Colonic mucosa (tissue), 4 donors: ENCODE data around the gene PLCH1. TPM values are rescaled to one million over a fixed set of nuclear protein-coding genes. Genes with fewer than 3 reads are reported as not detected.

Source experiments
- DNase-seq: peaks from one replicate; pipeline ENCODE4 v3.0.0-alpha.2; 2020
- H3K27ac ChIP-seq: fragments of 200-600 bp; one replicate; pipeline ENCODE4 v1.8.0; 2021
- H3K27me3 ChIP-seq: fragments of 200-600 bp; one replicate; pipeline ENCODE4 v1.8.0; 2021
- H3K36me3 ChIP-seq: fragments of 200-600 bp; one replicate; pipeline ENCODE4 v1.8.0; 2021
- H3K4me1 ChIP-seq: fragments of 200-600 bp; one replicate; pipeline ENCODE4 v1.8.0; 2021; ENCODE audit warnings: mild to moderate bottlenecking
- H3K4me3 ChIP-seq: fragments of 200-600 bp; one replicate; pipeline ENCODE4 v1.8.0; 2021
- H3K9ac ChIP-seq, 2 donors: one replicate each; pipeline ENCODE4 v1.7.0; 2013; ENCODE audit warnings: control low read depth in 2 of 2, low read depth in 2 of 2, low read length in 2 of 2
- H3K9me3 ChIP-seq: fragments of 200-600 bp; one replicate; pipeline ENCODE4 v1.8.0; 2021
- CTCF ChIP-seq: fragments of 200-600 bp; IDR thresholded peaks from one replicate; pipeline ENCODE4 v1.8.0; 2022; ENCODE audit warnings: antibody characterized with exemption, mild to moderate bottlenecking
- intact Hi-C: fragments of 100-400 bp; cut with DNase I; formaldehyde crosslinking; loops from one replicate; pipeline ENCODE4 v1.14.1; 2022
- total RNA-seq, 2 donors: library from RNA; stranded (reverse); fragmentation: NEBNext Ultra II Directional in 1 of 2; extraction: Animal tissue kit (Norgen Biotek cat#: 25700) in 1 of 2; gene quantifications; one replicate each; pipeline ENCODE4 v1.2.1, GENCODE V29; 2021
- donor health status: healthy.
- donor health status: DM: no; HTN: no; CAD: no.
- donor health status: DM: no; HTN: no; CAD: no.

The PLCH1 gene
- total RNA-seq, 2 donors from 2014 or later, result 8.2 to 11.0 TPM

GRCh38 chr3:155753038-155753639, 8.3 kb upstream of the PLCH1 start:
- Histone ChIP-seq H3K9ac (no peak overlapping the region), H3K27ac (no peak overlapping the region), H3K36me3 (no peaks in the 10 kb centered on the region), H3K27me3 (no peaks in the 10 kb centered on the region), H3K4me1 (no peaks in the 10 kb centered on the region), H3K4me3 (no peak overlapping the region), H3K9me3 (no peaks in the 10 kb centered on the region)
- no peak for DNase-seq
- peak; percentile 21 for TF ChIP-seq CTCF
- intact Hi-C loops, result no loop called here

GRCh38 chr3:155748611-155749365, 3.9 kb upstream of the PLCH1 start:
- intact Hi-C loops, result loop anchor here (10.0 kb wide), 1 partner anchor 106 kb away; the partner anchor contains the start of gene SLC33A1
- Histone ChIP-seq H3K9ac (no peak overlapping the region), H3K4me1 (no peaks in the 10 kb centered on the region), H3K36me3 (no peaks in the 10 kb centered on the region), H3K4me3 (no peak overlapping the region), H3K9me3 (no peaks in the 10 kb centered on the region), H3K27me3 (no peaks in the 10 kb centered on the region), H3K27ac (no peak overlapping the region)
- no peak for DNase-seq
- TF ChIP-seq CTCF, result no peak

GRCh38 chr3:155747946-155748290, 3.0 kb upstream of the PLCH1 start:
- Histone ChIP-seq H3K4me3 (no peak overlapping the region), H3K27me3 (no peaks in the 10 kb centered on the region), H3K9ac (no peak overlapping the region), H3K9me3 (no peaks in the 10 kb centered on the region), H3K36me3 (no peaks in the 10 kb centered on the region), H3K27ac (no peak overlapping the region), H3K4me1 (no peaks in the 10 kb centered on the region)
- TF ChIP-seq CTCF, result no peak
- intact Hi-C loops, result loop anchor here (10.0 kb wide), 1 partner anchor 107 kb away; the partner anchor contains the start of gene SLC33A1
- DNase-seq, result no peak

- no peak overlapping the region for H3K4me3 ChIP-seq
- H3K4me1 ChIP-seq, result no peaks in the 10 kb centered on the region
- H3K27me3 ChIP-seq, result no peaks in the 10 kb centered on the region
- H3K9ac ChIP-seq, result no peak overlapping the region
- no peaks in the 10 kb centered on the region for H3K36me3 ChIP-seq
- no peak overlapping the region for H3K27ac ChIP-seq
- TF ChIP-seq CTCF, result no peak
- intact Hi-C loops, result loop anchor here (10.0 kb wide), 1 partner anchor 107 kb away; the partner anchor contains the start of gene SLC33A1
- no peaks in the 10 kb centered on the region for H3K9me3 ChIP-seq
- no peak for DNase-seq
These were observed 2.5 kb upstream of the PLCH1 start for GRCh38 chr3:155747286-155747945.

- no peaks in the 10 kb centered on the region for H3K4me1 ChIP-seq
- H3K36me3 ChIP-seq, result no peaks in the 10 kb centered on the region
- H3K27me3 ChIP-seq, result no peaks in the 10 kb centered on the region
- no peak overlapping the region for H3K27ac ChIP-seq
- no peaks in the 10 kb centered on the region for H3K9me3 ChIP-seq
- intact Hi-C loops, result loop anchor here (10.0 kb wide), 1 partner anchor 108 kb away; the partner anchor contains the start of gene SLC33A1
- DNase-seq, result no peak
- H3K4me3 ChIP-seq, result no peak overlapping the region
- no peak overlapping the region for H3K9ac ChIP-seq
- no peak for TF ChIP-seq CTCF
These were observed 1.8 kb upstream of the PLCH1 start for GRCh38 chr3:155746703-155747102.
